HFFc6 (cell line): ENCODE measurements around the gene TMEM273. TPM values are rescaled to one million over a fixed set of nuclear protein-coding genes. Genes with fewer than 3 reads are reported as not detected.

Experiments
- DNase-seq: peaks from one replicate; pipeline ENCODE4 v3.0.0-alpha.2; 2018
- H3K27ac Mint-ChIP-seq: 2 replicates; pipeline ENCODE4 v1.8.0; 2020; ENCODE audit warnings: mild to moderate bottlenecking, mixed read lengths
- H3K27me3 Mint-ChIP-seq: 2 replicates; pipeline ENCODE4 v1.8.0; 2021; ENCODE audit warnings: mild to moderate bottlenecking, moderate library complexity, mixed read lengths; ENCODE audit not compliant: insufficient read depth
- H3K36me3 Mint-ChIP-seq: 2 replicates; pipeline ENCODE4 v1.8.0; 2021; ENCODE audit warnings: low read depth, mixed read lengths
- H3K4me1 Mint-ChIP-seq: 2 replicates; pipeline ENCODE4 v1.8.0; 2020; ENCODE audit warnings: low read depth, mixed read lengths
- H3K4me3 Mint-ChIP-seq: 2 replicates; pipeline ENCODE4 v1.8.0; 2020; ENCODE audit warnings: mild to moderate bottlenecking, moderate library complexity, mixed read lengths
- H3K9me3 Mint-ChIP-seq: 2 replicates; pipeline ENCODE4 v1.8.0; 2020; ENCODE audit warnings: mild to moderate bottlenecking, mixed read lengths
- total RNA-seq, 6 experiments: library from RNA; stranded (reverse); fragmentation: NEBNext Ultra II Directional; extraction: Animal tissue kit (Norgen Biotek cat#: 25700); gene quantifications; 2 replicates in 1 of 6; 3 replicates in 5 of 6; pipeline ENCODE4 v1.2.3, GENCODE V29; 2021
- TF ChIP-seq, protein P1 (sequence below): fragments of 200-600 bp; sonication (generic); IDR thresholded peaks from 2 replicates; pipeline ENCODE4 v1.5.0; 2021; ENCODE audit warnings: antibody characterized with exemption, mild to moderate bottlenecking

The TMEM273 gene
- total RNA-seq, 6 experiments from 2014 or later, result not detected

DNA sequence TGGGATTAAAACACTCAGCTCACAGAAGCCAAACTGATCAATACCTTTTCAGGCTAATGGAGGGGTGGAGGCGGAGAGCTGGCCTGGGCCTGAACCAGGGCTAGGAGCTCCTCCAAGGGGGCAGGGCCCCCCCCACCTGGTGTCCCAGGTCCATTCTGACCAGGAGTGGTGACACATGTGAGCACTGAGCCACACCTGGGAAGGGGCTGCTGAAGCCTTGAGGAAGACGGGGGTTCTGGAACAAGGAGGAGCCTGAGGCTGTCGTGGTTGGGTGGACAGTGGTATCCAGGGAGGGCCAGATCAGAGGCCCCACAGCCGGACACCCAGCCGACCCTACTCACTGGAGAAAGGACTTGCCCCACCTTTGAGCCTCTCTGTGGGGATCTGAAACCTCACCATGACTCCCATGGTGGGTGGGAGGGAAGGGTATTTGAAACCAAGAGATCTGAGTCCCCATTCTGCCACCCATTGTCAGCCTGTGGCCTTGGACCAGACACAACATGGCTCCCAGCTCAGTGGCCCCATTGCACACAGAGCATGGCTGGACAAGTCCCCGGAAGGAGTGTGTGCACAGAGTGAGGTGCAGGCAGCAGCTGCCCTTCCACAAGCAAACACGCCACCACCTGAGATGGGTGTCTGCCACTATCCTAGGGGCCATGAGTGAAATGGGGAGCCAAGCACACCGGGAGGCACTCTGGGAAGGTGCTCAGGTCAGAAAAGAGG, 12.4 kb downstream of the TMEM273 start:
- peaks cover 25% of the 10 kb centered on the region for H3K4me1 Mint-ChIP-seq

DNA sequence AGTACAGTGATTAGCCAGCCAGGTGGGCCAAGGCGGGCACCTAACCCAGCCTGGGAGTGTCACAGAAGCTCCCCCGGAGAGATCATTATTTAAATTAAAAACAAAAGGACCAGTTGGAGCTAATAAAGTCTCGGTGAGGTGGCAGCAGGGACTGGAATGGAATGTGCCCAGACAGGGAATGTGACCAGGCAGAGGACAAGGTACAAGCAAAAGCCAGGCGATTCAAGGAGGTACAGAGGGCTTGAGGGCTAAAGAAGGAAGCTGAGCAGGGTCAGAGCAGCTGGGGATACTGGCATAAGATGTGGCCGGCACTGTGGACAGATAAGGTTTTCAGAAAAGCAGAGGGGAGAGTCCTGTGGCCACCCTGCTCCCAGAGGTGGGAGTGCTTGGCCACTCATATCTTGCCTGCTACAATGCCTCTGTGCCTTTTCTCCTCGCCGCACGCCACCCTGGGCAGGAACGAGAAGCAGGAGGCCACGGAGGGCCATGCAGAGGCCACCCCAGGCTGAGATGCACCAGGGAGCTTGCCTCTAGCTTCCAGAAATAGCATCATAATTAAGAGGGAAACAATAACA, 13.2 kb downstream of the TMEM273 start:
- TF ChIP-seq, protein P1, sequence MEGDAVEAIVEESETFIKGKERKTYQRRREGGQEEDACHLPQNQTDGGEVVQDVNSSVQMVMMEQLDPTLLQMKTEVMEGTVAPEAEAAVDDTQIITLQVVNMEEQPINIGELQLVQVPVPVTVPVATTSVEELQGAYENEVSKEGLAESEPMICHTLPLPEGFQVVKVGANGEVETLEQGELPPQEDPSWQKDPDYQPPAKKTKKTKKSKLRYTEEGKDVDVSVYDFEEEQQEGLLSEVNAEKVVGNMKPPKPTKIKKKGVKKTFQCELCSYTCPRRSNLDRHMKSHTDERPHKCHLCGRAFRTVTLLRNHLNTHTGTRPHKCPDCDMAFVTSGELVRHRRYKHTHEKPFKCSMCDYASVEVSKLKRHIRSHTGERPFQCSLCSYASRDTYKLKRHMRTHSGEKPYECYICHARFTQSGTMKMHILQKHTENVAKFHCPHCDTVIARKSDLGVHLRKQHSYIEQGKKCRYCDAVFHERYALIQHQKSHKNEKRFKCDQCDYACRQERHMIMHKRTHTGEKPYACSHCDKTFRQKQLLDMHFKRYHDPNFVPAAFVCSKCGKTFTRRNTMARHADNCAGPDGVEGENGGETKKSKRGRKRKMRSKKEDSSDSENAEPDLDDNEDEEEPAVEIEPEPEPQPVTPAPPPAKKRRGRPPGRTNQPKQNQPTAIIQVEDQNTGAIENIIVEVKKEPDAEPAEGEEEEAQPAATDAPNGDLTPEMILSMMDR, result no peak
- Mint-ChIP-seq H3K27me3 (peaks cover 2% of the 10 kb centered on the region), H3K4me3 (no peak overlapping the region), H3K4me1 (peaks cover 25% of the 10 kb centered on the region), H3K36me3 (no peaks in the 10 kb centered on the region), H3K27ac (no peak overlapping the region), H3K9me3 (no peaks in the 10 kb centered on the region)
- no peak for DNase-seq

More for the DNA sequence above, 12.4 kb downstream of the TMEM273 start:
- no peak overlapping the region for H3K27ac Mint-ChIP-seq
- H3K27me3 Mint-ChIP-seq, result peaks cover 2% of the 10 kb centered on the region
- H3K4me3 Mint-ChIP-seq, result no peak overlapping the region
- no peaks in the 10 kb centered on the region for H3K36me3 Mint-ChIP-seq
- TF ChIP-seq, protein P1, result no peak
- H3K9me3 Mint-ChIP-seq, result no peaks in the 10 kb centered on the region
- DNase-seq, result no peak

GRCh38 chr10:49174261-49174925, 13.8 kb downstream of the TMEM273 start:
- Mint-ChIP-seq H3K36me3 (no peaks in the 10 kb centered on the region), H3K4me1 (peaks cover 25% of the 10 kb centered on the region), H3K9me3 (no peaks in the 10 kb centered on the region), H3K27ac (no peak overlapping the region), H3K27me3 (peaks cover 2% of the 10 kb centered on the region), H3K4me3 (no peak overlapping the region)
- DNase-seq, result no peak
- TF ChIP-seq, protein P1, result no peak

DNA sequence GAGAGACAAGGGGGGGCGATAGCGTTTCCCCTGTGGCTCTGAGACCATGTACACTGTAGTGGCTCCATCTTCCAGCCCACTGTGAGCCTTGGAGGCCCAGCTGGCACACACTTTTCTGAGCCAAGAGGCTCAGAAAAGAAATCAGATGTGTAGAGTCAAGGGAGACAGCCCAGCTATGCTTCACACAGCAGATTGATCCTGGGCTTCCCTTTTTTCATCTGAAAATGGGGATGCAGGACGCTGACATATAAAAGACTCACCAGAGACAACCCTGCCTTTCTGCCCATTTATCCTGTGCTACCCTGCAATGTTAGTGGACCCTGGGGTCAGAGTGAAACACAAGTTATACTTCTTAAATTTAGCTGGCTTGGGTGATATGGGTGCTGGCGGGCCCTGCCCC, 14.3 kb downstream of the TMEM273 start:
- Mint-ChIP-seq H3K4me3 (no peak overlapping the region), H3K9me3 (no peaks in the 10 kb centered on the region), H3K27ac (no peak overlapping the region), H3K36me3 (no peaks in the 10 kb centered on the region), H3K27me3 (peaks cover 2% of the 10 kb centered on the region), H3K4me1 (peaks cover 25% of the 10 kb centered on the region)
- TF ChIP-seq, protein P1, result no peak
- DNase-seq, result no peak

DNA sequence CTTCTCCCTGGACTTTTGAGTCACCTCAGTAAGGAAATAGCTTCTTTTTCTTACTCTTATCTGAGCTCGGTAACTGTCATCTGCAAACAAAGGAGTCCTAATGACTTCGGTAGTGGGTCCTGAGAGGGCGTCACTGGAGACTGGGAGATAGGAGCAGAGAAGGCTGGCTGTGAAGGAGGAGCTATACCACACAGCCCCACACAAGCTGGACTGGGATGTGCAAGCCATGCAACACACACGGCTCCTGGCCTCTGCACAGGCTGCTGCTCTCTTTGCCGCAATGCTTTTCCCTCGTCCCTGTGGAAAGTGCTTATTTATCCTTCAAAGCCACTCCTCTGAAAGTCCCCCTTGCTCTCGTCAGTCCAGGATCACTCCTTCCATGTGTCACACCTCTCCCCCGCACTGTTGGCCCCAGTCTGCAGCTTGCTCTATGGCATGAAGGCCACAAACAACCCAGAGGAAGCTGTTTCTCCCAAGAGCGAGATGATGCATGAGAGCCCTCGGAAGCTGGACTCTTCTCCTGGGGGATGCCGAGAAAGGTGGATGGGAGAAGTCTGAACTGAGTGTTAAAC, 14.9 kb downstream of the TMEM273 start:
- Mint-ChIP-seq H3K27me3 (peaks cover 4% of the 10 kb centered on the region), H3K9me3 (no peaks in the 10 kb centered on the region), H3K4me1 (peaks cover 23% of the 10 kb centered on the region), H3K27ac (no peak overlapping the region), H3K36me3 (no peaks in the 10 kb centered on the region), H3K4me3 (no peak overlapping the region)
- no peak for DNase-seq
- TF ChIP-seq, protein P1, result no peak
